LoVo (cell line): ENCODE data around the gene CABS1.

Source experiments
- DNase-seq: peaks from one replicate; pipeline ENCODE4 v3.0.0-alpha.2; 2016; ENCODE audit warnings: low spot score

The CABS1 gene

DNA sequence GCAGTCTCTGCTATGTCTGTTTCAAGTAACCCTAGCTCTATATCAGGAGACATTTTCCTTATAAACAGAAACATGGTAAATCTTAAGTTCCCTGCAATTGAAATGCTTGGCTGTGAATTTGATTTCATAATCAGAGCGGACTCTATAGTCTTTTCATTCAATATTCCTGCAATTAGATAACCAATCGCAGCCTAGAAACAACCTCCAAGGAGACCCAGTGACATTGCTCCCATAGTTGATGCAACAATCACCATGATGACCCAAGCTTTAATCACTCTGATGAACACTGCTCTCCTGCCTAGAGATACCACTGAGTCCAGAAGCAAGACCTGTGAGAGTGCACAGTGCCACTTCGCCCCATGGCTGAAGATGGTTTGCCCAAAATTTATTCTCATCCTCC is at the start of gene CABS1:
Gene CABS1, plus strand, starts transcription at position 301 of the 400 bp plus-strand sequence. Its CDS starts 59 bp downstream, at position 360.
- no peak for DNase-seq

DNA sequence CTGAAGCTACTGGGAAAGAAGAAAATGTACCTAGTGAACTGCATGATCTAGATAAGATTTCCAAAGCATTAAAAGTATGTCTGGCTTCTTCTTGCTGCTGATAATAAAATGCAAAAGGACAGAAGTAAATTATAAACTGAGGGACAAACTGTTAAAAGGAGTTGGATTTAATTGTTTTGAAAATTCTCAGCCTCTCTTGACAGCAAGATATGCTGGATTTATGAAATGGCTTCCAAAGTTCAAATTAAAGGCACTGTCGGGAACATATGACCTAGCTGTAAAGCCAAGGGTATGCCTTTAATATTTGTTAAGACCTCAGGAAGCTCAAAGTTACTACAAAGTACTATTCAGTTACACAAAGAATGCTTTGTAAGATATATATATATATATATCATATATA is 46.1 kb upstream of the CABS1 start:
- no peak for DNase-seq

DNA sequence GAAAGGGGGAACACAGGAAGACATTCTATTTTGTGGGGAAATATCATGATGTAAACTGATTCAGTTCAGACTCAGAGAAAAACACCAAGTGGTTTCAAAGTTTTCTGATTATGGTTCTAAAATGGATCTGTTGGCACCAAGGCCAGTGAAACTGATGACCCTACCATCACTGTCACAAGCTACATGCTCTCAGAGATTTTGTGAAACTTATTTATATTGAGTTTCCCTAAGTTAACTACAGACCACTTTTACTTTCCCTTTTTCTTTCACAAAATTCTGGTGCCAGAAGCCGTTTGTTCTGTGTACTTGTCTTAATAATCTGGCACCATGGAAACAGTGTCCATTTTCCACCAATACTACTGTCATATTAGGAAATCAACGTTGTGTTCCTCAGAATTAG is 43.4 kb upstream of the CABS1 start:
- DNase-seq = no peak

DNA sequence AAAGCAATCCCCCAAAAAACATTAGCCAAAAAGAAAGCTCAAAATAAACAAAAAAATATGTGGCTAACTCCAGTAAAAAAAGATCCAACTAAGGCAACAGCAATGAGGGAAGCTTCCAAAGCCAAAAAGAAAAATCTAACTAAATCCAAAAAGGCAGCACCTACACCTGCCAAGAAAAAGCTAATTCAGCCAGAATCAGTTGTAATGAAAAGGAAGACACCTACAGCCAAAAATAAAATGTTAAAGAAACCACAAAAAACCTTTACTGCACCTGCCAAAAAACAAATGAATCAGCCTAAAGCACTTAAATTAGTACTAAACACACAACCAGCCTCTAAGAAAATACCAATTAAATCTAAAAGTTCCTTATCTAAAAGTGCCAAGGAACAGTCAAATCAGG is 37.2 kb upstream of the CABS1 start:
- DNase-seq = no peak

DNA sequence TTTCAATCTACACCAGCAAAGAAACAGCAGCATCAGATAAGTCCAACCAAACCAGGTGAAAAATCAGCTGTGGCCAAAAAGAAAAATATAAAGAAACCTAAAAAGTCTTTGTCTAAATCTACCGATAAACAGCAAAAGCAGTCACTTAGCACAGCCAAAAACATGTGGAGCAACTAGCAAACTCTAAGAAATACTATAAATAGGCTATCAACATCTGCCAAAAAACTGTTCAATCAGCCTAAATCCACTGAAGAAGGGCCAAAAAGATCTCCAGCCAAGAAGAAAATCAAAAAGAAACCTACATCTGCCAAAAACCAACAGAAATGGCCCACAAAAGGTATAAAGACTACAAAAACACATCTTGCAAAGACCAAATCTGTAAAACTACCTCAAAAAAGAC is 36.7 kb upstream of the CABS1 start:
- DNase-seq = no peak

DNA sequence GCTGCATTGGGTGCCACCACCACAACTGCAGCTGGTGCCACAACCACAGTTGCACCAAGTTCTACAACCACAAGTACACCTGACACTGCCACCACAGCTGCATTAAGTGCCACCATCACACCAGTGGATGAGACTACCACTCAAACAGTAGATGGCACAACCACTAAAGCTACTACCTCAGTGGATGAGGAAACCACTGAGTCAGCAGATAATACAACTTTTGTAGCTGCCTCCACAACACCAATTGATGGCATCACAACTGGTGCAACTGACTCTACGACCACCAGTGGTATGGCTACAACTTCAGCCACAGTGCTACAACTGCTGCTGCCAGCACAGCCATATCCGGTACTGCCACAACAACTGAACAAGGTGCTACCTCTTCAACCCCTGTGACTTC is 35.1 kb upstream of the CABS1 start:
- DNase-seq = no peak

DNA sequence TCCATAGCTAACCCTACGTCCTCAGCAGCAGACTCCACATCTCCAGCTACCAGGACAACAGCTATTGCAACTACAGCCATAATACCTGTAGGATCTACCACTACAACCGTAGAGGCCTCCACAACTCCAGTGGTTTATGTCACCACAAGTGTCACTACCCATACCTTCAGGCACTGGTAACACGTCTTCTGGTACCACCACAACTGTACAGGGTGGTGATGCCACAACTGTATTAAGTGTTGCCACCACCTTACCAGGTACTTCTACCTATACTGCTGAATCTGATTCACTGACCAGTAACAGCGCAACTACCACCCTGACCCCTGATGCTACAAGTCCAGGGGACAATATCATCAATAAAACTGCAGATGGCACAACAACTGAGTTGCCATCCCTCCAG is 34.6 kb upstream of the CABS1 start:
- DNase-seq = no peak

DNA sequence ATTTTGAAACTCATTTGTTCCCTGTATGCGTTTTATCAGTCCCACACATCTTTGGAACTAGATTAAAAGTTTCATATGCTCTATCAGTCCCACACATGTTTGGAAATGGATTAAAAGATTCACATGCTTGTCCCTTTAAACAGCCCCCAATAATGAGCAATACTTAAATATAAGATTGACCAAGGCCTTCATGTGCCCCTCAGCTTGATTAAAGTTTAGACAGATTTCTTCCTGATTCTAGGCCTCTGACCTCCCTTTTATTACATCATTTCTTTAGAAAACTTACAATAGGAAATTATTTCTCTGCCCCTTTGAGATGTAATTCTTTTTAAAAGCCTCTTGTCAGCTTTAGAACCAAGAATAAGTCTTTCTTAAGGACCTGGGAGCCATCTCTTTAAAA is 31.7 kb upstream of the CABS1 start:
- no peak for DNase-seq

DNA sequence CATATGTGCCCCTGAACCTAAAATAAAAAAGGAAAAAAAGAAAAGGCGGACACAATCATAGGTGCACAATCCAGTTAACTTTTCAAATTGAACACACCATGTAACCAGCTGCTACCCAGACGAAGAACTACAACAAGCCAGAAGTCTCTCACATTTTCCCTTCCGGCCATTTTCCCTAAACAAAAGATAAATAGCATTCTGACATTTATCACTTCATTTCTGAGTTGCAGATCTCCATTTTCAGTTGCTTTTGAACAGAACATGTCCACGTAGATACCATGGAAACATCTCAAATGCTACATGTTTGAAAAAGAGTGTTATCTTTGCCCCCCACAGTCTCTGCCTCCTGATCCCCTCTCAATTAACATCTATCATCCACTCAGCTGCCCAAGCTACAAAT is 29.2 kb upstream of the CABS1 start:
- DNase-seq = no peak

DNA sequence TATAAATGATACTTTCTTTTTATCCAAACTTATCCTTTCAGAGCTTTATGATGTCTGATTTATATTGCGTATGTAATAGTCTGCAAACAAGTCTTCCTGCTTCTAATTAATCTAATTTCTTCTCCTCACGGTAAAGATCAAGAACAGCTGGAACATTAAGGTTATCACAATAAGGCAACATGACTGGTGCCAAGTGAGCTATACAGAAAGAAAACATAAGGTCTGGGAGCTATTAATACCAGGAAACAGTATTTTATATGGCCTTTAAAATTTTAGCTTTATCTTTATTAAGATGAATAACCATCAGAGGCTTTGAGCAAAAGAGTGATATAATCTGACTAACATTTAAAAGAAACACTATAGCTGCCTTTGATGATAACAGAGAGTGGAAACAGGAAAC is 28.7 kb upstream of the CABS1 start:
- no peak for DNase-seq

DNA sequence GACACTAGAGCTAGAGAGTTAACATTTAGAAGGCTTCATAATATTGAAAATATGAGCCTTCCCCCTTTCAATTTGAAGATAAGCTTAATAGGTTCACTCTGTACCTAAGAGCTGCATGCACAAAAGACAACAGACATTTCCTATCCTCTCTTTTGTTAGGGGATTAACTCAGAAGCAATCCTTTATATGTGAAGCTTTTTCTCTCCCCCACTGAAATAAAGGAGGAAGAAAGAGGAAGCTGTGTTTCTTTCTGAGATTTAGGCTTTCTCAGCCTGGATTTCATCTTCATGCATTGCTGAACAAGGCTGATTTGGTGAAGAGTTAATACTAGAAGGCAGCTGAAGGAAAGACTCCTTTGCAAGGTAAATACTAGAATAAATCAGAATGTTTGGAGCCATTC is 21.0 kb upstream of the CABS1 start:
- no peak for DNase-seq

DNA sequence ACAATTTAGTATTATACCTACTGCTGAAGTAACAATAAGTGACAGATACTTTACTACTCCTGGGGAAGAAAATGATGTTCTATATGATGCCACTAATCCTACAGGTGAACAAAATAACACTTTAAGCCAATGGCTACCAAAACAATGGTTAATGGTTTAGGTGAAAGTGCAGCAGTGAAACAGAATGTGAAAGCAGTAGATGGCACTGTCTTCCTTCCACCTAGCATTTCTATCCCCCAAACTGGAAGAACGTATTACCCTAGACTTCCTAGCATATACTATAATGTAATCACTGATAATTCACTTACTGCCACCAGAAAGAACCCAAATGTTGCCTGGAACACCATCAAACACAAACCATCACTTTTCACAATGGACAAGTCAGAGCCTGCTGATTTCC is 18.9 kb upstream of the CABS1 start:
- no peak for DNase-seq

DNA sequence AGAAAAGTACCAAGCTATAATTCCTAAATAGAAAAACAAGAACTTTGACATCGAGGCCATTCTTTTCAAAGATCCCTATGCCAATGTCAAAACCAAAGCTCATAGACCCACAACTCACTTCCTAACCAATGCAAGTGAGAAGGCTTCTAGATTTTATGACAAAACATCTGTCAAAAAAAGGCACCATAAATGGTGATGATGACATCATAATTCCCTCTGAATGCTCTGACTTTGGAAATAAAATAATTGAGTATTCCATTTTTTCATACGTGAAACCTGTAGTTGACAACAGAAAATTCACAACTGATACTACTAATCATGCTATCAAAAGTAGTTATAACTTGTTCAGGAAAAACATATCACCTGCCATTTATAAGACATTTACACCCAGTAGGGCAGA is 8.7 kb upstream of the CABS1 start:
- DNase-seq = no peak

DNA sequence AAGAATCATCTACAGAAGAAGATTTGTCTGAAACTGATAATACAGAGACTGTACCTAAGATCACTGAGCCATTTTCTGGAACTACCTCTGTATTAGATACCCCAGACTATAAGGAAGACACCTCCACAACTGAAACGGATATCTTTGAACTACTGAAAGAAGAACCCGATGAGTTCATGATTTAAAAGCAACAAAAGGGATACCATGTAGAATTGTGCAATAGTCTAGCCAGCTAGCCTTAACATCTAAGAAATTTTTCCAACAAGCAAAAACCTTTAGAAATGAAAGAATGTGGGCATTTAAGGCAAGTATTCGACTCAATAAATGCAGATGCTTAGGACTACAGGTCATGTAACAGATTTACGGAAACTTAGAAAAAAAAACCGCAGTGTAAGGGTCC is 1.3 kb downstream of the CABS1 start:
- no peak for DNase-seq

DNA sequence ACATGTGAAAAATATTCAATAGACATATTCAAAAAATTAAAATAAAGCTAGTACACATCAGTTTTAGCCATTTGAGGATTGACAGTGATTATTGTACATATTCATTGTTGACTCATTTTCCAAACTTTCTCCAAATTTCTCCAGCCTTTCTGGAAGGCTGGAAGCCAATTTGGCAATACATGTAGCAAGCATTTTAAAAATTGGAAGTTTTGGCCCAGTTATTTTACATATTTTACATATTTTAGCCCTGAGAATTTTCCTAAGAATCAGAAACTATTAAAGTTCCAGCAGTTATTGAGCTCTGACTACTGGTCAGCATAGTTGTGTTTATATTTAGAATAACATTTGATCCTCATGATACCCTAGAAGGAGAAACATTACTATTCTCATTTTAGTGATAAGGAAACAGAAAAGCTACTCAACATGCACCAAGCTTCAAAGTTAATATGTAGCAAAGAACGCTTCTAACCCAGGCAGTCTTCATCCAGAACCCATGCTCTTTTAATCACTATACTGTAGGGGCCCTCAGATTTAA is 3.2 kb downstream of the CABS1 start:
- DNase-seq = no peak

DNA sequence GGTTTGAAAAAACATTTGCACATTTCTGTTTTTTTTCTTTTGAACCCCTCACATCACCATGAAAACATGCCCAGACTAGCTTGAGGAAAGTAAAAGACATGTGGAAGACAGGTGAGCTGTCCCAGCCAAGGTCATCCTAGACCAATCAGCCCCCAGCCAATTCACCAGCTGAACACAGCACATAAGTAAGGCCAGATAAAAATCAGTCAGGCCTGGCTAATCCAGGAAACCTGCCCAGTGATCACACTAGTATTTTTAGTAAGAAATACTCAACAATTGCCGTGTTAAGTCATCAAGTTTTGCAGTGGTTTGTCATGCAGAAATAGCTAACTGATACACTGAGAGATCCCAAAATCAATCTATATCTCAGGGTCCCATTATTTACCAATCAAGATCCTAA is 21.4 kb downstream of the CABS1 start:
- no peak for DNase-seq

DNA sequence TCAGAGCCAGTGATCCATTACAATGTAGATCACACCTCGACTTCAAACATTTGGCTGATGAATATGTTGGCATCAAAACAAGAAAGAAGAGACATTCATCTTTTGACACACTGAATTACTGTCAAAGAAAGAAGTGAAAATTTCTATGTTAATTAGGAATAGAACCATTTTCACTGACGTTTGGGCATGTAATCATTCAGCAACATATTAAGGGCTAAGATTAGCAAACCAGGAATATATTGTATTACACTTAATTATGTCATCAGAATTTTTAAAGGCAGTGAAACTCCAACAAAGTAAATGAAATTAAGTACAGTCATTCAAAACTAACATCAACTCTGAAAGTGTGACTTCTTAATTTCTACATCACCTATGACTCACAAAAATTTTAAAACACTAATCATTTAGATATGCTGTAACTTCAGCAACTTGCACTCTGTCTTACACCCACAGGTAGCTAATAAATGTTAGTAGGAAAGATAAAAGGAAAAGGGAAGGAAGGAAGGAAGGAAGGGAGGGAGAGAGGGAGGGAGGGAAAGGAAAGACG is 24.4 kb downstream of the CABS1 start:
- no peak for DNase-seq

DNA sequence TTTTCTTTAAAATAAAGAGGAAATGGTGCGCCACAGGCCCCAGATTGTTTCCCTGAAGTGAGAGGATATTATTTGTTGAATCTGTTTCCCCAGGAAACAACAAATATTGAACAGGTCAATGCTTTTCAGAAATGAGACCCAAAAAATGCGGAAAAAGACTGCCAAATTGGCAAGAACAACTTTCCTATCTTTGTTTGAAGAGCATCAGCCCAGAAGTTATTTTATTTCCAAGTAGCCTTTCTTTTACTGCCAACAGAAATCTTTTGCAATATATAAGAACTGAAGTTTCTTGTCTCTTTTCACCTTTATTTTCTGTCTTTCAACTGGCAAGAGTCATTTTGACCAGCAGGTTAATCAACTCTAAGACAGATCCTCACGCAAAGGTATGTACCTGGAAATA is 25.7 kb downstream of the CABS1 start, which contains the start of gene SMR3A:
Gene SMR3A, plus strand, starts transcription at position 301 of the 400 bp plus-strand sequence. CDS start 1,356 bp downstream, outside the sequence.
- no peak for DNase-seq

DNA sequence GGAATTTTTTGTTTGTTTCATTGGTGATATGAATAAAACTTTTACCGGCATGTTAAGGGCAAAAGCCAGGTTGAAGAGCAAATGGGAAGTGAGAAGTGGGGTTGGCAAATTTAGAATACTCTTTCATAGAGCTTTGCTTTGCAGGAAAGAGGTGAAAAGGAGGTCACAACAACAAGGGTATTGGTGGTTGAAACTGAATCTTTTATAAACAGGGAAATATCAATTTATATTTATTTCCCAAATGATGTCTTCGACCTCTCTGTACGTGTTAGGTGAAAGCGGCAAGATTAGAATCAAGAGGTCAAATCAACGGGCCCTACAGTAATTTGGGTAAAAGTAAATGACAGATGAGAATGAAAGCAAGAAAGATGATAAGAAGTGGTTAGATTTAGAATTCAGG is 29.2 kb downstream of the CABS1 start:
- DNase-seq = no peak

DNA sequence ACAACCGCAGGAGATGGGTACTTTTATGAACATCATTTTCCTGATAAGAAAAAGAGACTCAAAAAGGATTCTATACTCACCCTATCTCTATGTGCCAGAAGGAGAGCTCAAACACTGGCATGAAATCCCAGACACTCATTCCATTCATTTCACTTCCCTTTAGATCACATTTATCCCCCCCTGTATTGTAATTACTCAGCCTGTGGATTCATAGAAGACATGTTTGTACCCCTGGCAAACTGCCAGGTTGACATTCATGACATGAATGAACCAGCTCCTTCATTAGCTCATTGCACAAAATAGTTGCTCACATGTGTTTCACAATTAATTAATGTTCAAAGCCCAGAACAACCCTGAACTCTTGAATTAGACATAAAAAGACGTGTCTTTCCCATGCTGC is 30.7 kb downstream of the CABS1 start:
- DNase-seq = no peak

DNA sequence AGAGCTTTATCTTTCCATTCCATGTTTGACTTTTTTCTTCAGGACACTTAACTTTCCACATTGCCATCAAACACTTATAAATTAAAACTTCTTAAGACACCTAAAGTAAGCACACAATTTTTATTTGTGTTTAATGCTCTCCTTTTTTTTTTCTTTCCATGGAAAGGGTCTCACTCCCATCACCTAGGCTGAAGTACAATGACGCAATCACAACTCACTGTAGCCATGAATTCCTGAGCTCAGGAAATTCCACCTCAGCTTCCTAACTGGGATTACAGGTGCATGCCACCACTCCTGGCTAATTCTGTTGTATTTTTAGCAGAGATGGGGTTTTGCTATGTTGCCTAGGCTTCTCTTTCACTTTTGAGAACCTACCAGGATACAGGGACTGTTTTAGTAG is 33.0 kb downstream of the CABS1 start:
- DNase-seq = no peak

DNA sequence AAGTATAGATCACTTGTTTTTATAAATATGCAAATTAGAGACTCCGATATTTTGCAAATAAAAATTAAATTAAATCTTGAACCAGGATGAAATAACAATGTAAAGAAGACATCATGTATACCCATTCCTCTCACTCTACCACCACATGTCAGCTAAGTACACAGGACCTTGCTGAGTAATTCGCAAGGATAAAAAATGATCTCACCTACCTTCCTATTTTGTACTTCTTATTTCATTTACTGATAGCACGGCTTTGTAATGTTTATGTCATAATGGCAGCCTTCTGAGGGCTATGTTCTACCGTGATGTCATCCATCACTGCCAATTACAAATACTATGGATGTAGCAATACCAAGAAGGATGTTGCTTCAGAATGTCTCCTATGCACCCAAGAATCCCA is 37.2 kb downstream of the CABS1 start:
- DNase-seq = no peak

DNA sequence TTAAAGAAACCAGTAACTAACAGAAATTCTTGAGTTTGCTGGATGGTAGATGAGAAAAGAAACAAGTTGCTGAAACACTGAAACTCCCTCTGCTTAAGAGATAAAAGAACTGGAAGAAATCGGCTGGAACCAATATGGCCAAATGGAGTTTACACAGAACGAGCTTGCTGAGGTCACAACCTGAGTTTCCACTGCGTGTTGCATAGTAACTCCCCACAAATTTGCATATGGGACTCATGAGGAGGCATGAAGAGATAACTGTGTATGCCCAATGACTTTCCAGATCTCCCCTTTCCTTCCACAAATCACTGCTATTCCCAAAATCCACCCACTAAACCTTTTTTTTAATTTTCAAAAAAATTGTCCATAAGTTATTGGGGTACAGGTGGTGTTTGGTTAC is 38.0 kb downstream of the CABS1 start:
- no peak for DNase-seq

DNA sequence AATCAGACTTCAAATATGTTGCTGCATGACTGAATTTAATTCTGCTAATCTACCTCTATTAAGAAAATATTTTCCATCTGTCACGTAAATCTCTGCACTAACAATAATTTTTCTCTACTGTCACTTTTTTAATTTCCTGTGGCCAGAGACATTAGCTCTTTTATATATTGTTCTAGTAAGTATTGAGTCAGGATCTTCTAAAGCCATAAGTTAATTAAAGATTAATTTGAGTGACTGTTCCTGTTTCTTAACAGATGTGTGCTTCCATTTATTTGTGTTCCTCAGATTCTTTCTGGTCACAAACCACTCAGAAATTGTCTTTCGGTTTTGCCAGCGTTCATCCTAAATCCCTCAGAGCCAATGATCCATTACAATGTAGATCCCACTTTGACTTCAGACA is 45.8 kb downstream of the CABS1 start:
- no peak for DNase-seq
